ENCODE data around the gene DNAJB11.
"Not testable (repeated sequence)": the region's sequence is repeated elsewhere in the genome, so short reads cannot be mapped to it uniquely, and the experiment has no call there.

- not testable (repeated sequence) for TF ChIP-seq CTCF (conservative IDR thresholded peaks at IDR 0.05; ENCODE audit: low read depth, low read length); EZH2 (IDR thresholded peaks at IDR 0.05; ENCODE audit: borderline replicate concordance, low read depth, low read length, poor library complexity, severe bottlenecking)
Observed at GRCh38 chr3:186586245-186586644, 15.7 kb downstream of the DNAJB11 start.
